22Rv1 (cell line): ENCODE measurements around the gene KY.
A peak's percentile ranks its signal among the peaks of the same experiment; 100 is the strongest.

Experiments
- H3K27ac ChIP-seq: fragments of 450-650 bp; 2 replicates; pipeline ENCODE4 v1.5.1; 2017
- ZFX ChIP-seq: fragments of 450-650 bp; IDR thresholded peaks from 2 replicates; pipeline ENCODE4 v1.6.1; 2017; ENCODE audit warnings: antibody characterized with exemption, borderline replicate concordance
- TF ChIP-seq, protein P1 (sequence below): fragments of 450-650 bp; IDR thresholded peaks from 2 replicates; pipeline ENCODE4 v1.5.1; 2017; ENCODE audit warnings: mild to moderate bottlenecking

KY gene

DNA sequence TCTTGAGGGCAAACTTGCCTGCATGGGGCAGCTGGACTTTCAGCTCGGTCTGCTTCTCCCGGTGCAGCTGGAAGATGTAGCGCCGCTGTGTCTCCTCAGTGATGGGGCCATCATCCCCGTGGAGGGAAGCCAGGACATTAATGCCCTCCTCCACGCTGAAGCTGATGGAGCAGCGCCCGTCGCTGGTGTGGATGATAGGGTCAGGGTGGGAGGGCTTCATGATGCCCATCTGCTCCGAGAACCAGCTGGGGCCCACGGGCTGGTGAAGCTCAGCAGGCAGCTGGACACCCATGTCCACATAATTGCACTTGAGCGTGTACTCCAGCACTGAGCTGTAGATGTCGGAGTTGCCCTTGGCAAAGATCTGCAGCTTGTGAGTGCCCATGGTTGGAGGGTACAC lies 46.9 kb downstream of the KY start:
- TF ChIP-seq ZFX, result no peak
- TF ChIP-seq, protein P1, sequence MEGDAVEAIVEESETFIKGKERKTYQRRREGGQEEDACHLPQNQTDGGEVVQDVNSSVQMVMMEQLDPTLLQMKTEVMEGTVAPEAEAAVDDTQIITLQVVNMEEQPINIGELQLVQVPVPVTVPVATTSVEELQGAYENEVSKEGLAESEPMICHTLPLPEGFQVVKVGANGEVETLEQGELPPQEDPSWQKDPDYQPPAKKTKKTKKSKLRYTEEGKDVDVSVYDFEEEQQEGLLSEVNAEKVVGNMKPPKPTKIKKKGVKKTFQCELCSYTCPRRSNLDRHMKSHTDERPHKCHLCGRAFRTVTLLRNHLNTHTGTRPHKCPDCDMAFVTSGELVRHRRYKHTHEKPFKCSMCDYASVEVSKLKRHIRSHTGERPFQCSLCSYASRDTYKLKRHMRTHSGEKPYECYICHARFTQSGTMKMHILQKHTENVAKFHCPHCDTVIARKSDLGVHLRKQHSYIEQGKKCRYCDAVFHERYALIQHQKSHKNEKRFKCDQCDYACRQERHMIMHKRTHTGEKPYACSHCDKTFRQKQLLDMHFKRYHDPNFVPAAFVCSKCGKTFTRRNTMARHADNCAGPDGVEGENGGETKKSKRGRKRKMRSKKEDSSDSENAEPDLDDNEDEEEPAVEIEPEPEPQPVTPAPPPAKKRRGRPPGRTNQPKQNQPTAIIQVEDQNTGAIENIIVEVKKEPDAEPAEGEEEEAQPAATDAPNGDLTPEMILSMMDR, result no peak
- no peak overlapping the region for H3K27ac ChIP-seq

DNA sequence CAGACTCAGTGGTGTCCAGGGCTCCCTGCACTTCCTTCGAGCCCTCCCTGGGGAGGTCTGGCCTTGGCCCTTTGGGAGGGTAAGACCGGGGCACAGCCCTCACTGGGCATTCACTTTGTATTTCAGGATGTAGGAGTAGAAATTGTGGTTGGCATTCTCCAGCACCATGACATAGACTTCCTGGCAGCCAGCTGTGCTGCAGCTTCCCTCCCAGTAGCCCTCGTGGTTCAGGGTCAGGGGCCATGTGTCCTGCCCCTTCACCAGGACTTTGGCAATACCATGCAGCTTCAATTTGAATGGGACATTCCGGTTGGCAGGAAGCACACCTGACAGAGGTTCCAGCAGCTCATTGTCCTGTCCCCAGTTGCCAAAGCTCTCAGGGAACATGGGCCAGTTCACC lies 47.3 kb downstream of the KY start:
- no peak overlapping the region for H3K27ac ChIP-seq
- TF ChIP-seq, protein P1, result no peak
- TF ChIP-seq ZFX, result no peak

DNA sequence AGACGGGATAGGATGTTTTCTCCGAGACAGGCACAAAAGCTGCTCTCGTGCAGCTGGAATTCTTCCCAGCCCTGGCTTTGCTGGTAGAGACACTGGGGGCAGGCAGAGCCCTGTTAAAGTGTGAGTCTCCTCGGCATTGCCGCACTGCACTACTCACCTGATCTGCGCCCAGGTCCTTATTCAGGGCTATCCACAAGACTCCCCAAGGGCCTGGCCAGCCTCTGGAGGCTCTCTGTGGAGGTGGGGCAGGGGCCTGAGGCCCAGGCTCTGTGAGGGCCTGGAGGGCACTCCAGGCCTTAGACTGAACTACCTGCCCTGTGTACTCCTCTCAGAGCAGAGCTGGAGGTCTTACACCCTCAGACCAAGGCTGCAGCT lies 48.4 kb downstream of the KY start:
- H3K27ac ChIP-seq, result no peak overlapping the region
- TF ChIP-seq, protein P1, result no peak
- TF ChIP-seq ZFX, result no peak

DNA sequence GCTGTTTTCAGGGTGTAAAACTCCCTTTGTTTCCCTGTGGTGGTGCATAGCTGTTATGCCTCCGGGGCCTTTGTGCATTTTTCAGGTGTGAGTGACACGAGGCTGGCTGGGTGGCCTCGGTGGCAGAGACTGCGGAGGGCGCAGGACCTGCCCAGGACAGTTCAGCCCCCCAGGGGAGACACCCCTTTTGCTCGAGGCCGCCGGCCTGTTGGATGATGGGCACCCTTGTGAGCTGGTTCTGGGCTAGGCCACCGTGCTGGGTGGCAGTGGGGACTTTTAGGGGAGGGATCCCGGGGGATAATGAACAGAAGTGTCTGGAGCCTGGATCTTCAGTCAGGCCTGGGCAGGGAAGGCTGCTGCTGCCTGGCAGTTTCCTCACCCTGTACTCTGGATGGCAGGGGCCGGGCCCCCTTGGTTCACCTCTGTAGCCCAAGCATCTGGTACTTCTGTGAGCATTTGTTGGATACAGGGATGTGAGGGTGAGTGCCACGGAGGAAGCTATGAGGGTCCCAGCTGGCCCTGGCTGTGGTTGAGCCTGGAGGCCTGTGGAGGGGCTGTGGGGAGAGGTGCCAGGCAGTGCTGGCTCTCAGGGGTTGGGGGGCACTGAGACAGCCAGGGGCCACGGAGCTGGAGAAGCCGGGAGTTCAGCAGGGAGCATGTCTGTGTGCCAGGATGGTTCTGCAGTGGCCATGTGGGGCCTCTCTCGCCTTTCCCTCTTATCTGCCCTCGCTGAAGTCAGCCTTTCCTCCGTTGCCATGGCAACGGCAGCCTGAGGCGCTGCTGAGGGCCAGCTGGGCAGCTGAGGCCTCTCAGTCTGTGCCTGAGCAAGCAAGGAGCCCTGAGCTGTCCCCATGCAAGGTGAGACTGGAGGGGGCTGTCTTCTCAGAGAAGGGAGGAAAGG lies 49.0 kb downstream of the KY start:
- no peak overlapping the region for H3K27ac ChIP-seq
- TF ChIP-seq, protein P1, result no peak
- no peak for TF ChIP-seq ZFX

DNA sequence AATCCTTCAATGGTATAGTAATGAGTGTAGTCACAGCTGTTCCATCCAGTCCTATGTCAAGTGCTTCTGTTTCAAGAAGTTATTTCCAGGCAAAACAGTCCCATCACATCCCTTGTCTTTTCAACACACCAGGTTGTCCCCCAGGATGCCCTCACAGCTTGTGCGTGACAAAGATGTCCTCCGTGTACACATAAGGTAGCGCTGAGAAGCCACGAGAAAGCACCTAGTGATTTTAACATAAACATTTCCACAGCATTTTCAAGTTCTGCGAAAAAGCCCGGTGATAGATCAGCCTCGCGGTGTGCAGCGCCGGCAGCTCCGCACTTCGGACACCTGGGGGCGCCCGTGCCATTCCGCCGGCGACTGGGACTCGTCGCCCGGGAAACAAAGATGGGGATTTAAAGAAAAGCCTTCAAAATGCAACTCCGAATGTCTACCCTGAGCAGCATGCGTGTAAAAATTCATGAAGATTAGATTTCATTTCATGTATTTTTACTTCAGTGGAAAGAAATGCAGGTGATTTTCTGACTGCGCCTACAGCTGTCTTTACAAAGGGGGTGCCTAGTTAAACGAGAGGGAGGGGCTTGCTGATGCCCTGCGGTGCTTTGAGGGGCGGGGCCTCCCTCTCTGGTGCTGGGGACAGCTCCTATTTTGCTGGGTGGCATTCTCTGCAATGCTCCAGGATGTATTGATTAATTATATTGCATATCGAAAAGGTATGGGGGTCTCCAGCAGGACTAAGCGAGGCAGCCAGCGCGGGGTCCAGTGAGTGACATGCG lies 49.9 kb downstream of the KY start:
- H3K27ac ChIP-seq, result no peak overlapping the region

DNA sequence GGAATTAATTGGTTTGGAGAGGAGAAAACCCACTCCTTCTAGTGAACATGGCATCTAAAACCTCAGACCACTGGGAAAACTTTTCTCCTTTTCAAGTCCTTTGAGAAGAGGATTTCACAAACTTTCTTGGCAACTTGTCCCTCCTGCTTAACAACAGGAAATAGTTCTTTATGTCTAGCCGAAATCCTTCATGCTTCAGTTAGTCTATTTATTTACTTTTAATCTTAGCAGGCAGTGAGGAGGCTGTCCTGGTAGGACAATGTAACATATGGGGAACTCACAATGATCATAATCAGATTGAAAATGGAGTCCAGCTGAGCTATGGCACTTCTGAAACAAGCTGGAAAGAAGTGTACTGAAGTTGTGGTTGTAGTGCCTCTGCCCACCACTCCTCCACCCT lies 50.6 kb downstream of the KY start:
- no peak for TF ChIP-seq ZFX
- TF ChIP-seq, protein P1, result no peak
- H3K27ac ChIP-seq, result no peak overlapping the region

More for the DNA sequence above, 49.9 kb downstream of the KY start:
- TF ChIP-seq, protein P1, result peak; percentile 98
- no peak for TF ChIP-seq ZFX
